ENCODE data around the gene TSGA10IP. TPM values are rescaled to one million over a fixed set of nuclear protein-coding genes. Genes with fewer than 3 reads are reported as not detected.
A peak's percentile ranks its signal among the peaks of the same experiment; 100 is the strongest.

The TSGA10IP gene
- not detected in 2 replicates for total RNA-seq

DNA sequence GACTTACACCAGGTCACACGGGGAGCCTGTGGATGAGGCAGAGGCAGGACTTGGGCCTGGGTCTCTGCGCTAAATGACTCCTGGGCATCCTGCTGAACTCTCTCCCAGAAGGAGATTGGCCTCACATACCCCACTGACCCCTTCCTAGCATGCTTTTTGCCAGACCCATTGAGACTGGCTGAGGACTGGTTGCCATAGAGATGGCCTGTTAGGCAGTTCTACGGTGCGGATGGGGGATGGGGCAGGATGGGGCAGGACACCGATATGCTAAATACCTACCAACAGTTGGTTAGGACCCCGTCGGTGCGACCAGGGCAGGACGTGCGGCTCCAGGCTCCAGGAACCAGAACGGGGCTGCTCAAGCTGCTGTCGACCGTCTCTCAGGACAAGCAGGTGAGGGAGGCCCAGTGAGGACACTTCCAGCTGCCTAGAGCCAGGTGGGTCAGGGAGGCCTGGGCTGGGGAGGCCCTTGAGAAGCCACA is at the start of gene TSGA10IP:
Gene TSGA10IP, plus strand, starts transcription at position 51 of the 482 bp plus-strand sequence. Its CDS starts 196 bp downstream, at position 247.
- no peak for DNase-seq (ENCODE audit: low read depth)

DNA sequence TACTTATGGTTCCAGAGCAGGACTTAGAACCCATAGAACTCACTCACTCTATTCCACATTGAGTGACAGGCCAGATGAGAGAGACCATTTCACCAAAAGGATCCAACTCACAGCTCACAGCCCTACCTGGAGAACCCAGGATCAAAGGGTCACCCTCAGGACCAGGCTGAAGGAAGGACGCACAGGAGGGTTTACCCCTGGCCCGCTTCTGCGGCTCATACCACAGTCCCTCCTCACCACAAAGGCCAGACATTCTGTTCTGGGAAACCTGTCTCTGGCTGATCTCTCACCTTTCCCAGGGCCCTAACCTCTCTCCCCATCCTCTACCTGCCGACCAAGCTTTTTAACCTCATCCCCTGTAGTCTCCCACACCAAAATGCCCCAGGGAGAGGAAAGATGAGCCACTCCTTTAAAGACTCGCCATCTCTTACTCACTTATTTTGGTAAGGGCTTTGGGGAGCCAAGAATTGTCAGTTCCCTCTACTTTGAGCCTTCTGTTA is 49.7 kb upstream of the TSGA10IP start:
- DNase-seq (ENCODE audit: low read depth): no peak

DNA sequence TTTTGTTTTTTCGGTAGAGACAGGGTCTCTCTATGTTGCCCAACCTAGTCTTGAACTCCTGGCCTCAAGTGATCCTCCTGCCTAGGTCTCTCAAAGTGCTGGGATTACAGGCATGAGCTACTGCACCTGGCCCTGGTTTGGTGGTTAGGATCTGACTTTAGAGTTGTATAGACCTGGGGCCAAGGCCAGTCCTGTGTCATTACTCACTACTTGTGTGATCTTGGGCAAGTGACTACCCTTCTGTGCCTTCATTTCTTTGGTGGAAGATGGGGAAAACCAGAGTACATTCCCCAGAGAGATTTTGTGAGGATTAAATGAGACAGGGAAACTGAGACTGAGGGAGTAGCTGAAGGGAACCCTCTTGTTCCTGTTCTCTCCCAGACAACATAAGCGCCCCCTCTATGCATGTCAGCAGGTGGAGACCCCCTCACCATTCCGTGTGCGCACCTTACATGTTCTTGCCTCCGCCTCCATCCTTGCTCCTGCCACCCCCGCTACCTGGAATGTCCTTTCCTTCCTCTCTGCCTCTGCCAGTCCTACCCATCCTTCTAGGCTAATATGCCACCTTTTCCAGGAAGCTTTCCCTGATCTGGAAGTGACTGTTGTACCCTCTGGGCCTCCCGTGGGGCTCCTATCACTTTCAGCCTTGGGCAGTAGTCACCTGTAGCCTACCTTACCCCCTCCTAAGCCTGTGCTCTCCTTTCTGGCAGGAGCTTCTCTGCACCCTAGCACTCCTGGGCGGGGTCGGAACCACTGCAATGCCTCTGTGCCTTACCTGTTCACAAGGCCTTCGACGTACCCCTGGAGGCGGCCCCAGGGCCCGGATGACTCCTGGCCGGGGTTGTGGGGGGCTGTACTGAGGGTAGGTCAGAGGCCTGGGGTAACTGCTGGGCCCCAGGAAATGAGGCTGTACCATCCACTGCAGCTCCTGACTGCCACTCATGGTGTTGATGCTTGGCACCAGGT is 49.0 kb upstream of the TSGA10IP start:
- DNase-seq (ENCODE audit: low read depth): no peak

DNA sequence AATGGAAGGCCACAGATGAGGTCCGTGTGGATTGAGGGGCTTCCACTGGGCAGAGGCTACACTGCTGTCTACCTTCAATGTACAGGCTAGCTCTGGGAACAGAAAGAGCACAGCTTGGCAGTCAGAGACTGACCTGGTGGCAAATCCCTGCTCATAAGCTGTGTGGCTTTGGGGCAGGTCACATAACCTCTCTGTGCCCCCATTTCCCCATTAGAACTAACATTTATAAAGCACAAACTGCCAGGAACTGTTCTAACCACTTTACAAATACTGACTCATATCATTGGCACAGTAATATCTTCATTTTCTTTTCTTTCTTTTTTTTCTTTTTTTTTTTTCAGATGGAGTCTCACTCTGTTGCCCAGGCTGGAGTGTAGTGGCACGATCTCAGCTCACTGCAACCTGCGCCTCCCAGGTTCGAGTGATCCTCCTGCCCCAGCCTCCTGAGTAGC is 48.2 kb upstream of the TSGA10IP start:
- DNase-seq (ENCODE audit: low read depth): no peak

DNA sequence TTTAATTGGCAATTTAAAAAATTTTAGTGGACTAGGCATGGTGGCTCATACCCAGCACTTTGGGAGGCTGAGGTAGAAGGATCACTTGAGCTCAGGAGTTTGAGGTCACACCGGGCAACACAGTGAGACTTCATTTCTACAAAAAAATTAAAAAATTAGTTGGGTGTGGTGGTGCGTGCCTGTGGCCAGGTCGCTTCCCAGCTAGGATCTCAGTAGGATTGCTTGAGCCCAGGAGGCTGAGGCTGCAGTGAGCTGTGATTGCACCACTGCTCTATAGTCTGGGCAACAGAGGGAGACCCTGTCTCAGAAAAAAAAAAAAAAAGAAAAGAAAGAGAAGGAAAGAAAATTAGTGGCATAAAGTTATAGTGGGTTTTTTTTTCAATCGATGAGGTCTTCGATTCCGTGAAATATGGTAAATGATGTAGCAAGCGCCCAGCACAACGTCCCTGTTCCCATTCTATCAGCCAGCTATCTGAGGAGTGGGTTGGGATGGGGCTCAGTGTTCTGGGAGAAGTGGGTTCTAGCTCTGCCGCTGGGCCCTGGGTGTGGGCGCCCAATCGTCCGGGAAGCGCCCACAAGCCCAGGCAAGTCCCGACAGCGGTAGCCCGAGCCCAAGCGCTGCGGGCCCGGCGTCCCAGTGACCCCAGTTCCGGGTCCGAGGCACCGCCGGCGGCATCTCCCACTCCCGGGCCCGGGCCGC is 46.5 kb upstream of the TSGA10IP start:
- no peak for DNase-seq (ENCODE audit: low read depth)

DNA sequence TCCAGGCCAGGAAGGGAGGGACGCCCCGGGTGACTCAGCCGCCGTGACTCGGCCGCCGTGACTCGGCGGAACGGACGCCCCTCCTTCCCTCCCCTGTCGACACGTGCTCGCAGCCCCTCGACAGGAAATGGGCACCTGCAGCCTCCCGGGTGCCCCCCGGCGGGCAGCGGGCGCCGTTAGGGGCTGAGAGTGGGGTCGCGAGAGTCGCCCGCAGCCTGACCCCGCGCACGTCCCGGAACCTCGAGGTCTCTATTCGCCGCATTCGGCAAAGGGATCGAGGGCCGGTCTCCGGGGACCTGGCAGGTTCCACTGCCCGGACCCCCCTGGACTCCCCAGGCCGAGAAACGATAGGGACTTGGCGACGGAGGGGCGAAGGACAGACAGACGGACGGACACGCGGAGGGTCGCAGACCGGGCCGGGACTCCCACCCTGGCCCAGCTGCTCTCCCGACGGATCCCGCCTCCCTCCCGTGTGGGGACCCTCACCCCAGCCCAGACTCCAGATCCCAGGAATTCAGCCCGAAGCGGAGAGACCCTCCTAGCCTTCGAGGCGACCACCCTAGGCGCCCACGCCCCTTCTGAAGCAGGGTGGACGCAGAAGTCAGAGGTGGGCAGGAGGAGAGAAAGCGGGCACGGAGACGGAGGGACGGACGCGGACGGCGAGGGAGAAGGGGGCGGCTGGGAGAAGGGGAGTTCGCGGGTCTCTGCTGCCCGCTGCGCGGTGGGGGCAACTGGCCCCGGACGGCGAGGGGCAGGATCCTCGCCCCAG is 45.7 kb upstream of the TSGA10IP start:
- no peak for DNase-seq (ENCODE audit: low read depth)

DNA sequence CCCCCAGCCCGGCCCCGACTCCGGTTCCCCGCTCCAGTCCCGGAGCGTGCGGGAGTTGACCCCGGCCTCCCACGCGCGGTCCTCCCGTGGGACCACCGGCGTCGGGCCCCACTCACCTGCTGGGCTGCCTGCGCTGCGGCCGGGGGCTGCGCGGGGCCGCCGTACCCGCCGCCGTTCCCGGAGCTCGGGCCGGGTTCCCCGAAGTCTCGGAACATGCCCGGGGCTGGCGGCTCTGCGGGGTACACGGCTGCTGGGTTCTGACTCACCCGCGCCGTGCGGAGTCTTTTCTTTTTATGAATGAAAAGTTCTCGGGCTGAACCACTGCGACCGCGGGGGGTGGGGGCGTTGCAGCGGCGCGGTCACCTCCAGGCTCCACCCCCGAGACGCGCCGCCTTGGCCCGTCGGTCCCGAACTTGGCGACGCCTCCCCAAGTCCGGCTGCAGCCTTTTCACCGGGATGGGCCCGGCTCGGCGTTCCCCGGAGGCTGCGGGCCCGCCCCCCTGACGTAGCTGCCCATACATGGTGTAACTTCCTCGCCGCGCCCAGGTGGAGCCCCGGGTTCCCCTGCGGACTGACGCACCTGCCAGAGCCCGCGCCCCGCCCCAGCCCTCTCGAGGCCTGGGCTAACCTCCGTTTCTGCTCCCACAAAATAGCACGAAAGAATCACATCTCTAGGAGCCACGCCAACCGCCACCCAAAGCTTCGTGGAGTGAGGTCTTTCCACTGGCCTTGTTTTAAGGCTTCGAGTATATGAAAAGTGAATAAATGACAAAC is 45.0 kb upstream of the TSGA10IP start, which contains the start of gene FOSL1:
Gene FOSL1, minus strand, starts transcription at position 264 of the 774 bp plus-strand sequence. Its CDS starts 49 bp downstream, at position 215.
- peak; percentile 83 for DNase-seq (ENCODE audit: low read depth)

DNA sequence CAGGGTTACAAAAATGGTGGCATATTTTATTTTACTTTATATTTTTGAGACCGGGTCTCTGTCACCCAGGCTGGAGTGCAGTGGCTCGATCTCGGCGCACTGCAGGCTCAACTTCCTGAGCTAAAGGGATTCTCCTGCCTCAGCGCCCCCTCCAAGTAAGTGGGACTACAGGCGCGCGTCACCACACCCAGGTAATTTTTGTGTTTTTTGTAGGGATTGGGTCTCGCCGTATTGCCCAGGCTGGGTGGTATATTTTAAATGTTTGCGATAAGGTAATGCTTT is 44.4 kb upstream of the TSGA10IP start:
- DNase-seq (ENCODE audit: low read depth): no peak

DNA sequence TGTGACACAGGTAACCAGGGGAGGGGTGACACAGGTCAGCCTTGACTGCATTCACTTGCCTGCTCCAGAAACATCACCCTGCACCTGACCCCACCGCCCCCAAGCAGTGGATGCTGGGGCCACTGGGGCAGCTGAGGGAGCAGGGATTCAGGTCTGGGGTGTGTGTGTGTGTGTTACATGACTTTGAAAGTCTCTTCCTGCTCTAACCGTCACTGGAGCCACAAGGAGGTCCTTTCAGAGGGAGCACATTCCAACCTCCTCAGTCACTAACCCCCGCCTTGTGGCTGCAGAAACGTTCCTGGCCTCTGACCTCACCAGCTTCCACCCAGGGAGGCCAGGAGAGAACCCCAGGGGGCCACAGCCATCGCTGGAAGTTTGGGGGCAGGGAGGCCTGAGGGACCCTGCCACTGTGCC is 42.2 kb upstream of the TSGA10IP start:
- DNase-seq (ENCODE audit: low read depth): peak; percentile 85

DNA sequence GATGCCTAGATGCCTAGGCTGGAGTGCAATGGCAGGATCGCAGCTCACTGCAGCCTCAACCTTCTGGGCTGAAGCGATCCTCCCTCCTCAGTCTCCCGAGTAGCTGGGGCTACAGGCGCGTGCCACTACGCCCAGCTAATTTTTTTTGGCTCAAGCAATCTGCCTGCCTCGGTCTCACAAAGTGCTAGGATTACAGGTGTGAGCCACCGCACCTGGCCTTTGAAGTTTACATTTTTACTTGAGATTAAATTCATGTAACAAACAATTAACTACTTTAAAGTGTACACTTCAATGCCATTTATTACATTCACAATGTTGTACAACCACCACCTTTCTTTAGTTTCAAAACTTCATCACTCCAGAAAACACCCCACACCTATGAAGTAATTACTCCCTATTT is 41.6 kb upstream of the TSGA10IP start:
- DNase-seq (ENCODE audit: low read depth): no peak

DNA sequence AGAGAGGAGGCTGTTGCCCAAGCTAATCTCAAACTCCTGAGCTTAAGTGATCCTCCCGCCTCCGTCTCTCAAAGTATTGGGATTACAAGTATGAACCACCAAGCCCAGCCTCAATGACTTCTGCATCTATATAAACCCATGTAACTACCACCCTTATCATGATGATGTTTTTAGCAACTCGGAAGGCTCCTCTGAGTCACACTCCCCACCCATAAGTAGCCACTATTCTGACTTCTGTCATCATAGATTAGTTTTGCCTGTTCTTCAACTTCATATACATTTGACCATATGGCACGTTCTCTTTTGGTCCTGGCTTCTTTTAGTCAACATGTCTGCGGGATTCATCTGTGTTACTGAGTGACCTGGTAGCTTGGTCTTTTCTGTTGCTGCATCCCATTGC is 38.7 kb upstream of the TSGA10IP start:
- no peak for DNase-seq (ENCODE audit: low read depth)

DNA sequence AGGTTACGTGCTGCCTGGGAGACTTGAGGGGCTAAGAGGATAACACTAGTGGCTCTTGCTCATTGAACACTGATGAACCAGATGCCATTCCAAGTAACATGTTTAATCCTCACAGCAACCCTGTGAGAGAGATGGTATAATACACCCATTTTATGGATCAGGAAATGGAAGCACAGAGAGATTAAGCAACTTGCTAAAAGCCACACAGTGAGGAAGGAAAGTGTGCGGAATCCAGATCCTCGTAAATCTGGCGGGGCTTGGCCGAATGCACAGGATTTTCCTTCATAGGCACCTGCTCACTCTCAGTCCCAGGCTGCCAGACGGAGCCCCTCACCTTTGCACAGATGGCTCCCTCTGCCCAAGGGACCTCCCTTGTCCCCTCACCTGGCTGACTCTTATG is 37.4 kb upstream of the TSGA10IP start:
- no peak for DNase-seq (ENCODE audit: low read depth)

DNA sequence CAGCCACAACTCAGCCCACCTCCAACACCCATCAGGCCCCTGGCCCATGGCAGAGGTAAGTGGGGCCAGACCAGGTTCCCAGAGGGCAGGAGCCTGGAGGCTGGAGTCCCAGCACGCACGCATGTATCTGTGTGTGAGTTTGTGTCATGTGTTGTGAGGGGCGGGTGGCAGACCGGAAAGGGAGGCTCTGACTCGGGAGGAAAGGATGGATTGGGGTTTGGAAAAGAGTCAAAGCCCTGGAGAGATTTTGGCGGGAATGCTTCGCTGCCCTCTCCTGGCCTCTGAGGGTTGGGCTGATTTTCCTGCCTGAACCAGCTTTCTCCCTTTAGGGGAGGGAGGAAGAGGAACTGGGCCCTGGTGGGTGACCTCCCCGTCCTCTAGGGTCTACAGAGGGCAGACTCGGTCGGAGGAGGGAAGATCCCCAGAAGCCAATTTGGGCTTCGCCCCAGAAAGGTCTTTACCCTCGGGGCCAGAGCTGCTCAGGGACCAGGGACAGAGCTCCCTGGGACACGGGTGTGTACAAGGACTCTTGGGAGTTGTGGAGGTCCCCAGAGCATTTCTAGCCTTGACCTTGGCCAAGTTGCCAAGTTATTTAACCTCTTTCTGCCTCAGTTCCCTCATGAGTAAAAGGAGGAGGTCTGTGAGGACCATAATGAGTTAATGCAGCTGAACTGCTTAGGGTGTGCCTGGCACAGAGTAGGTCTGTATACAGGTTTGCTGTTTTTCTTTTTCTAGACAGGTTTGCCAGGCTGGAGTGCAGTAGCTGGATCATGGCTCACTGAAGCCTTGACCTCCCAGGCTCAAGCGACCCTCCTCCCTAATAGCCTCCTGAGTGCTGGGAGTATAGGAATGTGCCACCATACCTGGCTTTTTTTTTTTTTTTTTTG is 33.4 kb upstream of the TSGA10IP start:
- peak; percentile 60 for DNase-seq (ENCODE audit: low read depth)

DNA sequence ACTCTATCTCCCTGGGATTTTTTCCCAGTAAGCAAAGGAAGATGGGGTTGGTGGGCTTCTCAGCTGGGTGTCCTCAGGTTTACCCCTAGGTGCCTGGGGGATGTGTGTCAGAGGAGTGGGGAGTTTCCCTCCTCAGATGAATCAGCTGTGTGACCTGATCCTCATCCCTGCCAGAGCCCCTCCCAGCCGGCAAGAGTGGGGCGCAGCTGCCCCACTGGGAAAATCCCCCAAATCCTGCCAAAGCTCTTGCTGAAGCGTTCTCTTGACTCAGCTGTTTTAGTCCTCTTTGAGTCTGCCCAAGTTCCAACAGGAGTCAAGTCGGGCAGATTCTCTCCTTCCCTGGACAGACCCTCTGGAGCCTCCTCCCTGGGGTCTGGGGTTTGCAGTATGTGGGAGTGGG is 32.4 kb upstream of the TSGA10IP start:
- DNase-seq (ENCODE audit: low read depth): peak; percentile 59

DNA sequence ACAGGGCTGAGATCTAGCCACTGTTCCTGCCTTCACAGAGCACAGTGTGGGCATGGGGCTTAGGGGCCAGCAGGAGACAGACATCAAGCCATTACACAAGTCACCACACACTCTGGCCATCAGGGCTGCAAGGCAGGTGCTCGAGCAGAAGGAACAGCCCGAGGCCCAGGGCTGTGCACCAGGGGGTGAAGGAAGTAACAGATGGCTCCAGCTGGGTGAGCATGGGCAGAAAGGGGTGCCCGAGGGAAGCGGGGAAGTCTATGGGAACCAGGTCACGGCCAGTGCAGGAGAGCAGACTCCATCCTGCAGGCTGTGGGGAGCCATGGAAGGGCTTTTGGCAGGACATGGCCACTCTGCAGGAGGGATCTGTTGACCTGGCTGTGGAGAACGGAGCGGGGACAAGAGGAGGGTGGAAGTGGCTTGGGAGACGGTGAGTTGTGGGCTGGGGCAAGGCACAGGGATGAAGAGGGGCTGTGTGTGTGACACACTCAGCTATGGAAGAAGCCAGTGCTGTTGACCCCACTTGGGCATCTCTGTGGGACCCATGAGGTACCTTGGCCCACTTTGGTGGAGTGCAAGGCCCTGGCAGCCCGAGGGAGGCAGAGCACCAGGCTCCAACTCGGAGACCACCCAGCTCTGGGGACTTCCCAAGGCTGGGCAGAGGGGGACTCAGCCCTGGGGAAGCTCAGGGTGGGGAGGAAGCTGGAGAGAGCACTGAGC is 30.0 kb upstream of the TSGA10IP start:
- DNase-seq (ENCODE audit: low read depth): no peak

DNA sequence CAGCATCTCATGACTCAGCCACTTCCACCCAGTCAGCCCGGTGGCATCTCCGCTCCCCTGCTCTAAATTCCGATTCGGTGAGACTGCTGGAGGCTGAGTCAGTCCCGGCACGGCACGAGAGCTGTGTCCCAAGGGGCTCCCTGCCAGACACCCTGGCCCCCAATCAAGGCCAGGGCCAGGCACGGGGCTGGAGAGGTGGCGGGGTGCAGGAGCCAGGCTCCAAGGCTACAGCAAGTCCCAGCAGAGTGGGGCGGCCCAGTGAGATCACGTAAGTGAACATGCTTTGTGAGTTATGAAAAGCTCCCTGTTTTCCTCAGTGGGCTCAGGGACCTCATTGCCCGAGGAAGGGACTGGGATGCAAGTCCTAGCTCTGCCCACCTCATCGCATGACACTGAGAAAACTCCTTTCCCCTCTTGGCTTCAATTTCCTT is 29.4 kb upstream of the TSGA10IP start:
- DNase-seq (ENCODE audit: low read depth): peak; percentile 92

DNA sequence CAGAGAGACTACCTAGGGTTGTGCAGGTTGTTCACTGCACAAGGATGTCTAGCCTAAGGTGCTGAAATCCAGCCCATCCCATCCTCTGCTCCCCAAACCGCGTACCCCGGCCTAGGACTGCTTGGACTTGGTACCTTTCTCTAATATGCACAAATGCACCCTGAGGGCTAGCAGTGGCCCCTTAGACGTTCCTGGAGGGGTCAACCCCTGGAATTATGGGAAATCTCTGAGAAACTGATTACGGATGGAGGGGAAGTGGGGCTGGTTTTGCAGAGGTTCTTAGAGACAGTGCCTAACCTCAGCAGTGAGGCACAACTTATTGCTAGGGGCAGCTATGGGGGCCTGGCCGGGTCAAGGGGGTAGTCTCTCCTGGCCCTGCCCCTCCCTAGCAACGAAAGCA is 28.9 kb upstream of the TSGA10IP start:
- no peak for DNase-seq (ENCODE audit: low read depth)

DNA sequence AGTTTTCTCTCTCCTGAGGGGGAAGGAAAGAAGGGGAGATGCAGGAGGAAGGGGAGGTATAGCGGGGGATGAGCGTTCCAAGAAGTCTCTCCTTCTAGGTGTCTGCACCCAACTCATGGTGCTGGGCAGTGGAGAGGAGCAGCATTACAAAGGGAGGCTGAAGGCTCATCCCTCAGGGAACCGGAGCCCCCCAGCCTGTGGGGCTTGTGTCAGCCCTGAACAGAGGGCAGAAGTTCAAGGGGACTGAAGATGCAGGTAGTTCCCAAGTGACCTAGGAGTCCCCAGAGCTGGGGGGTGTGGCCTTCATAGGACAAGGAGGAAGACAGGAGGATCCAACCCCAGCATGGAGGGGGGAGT is 28.2 kb upstream of the TSGA10IP start:
- DNase-seq (ENCODE audit: low read depth): no peak

All from renal cortical epithelial cell (primary cell).